MM.1S (cell line): ENCODE measurements around the gene NDP.

Source experiments
- EZH2 ChIP-seq: fragments of 300-600 bp; sonication (generic); optimal IDR thresholded peaks from 2 replicates; pipeline ENCODE3; 2017; ENCODE audit warnings: low read depth, mild to moderate bottlenecking, antibody characterized with exemption, low read length, mixed read lengths
- EZH2phosphoT487 ChIP-seq: fragments of 300-600 bp; sonication (generic); IDR thresholded peaks from 2 replicates; pipeline ENCODE4 v1.6.1; 2018; ENCODE audit warnings: antibody characterized with exemption, low read length
- TF ChIP-seq, protein P1 (sequence below): fragments of 300-600 bp; sonication (generic); IDR thresholded peaks from 2 replicates; pipeline ENCODE4 v1.5.1; 2016; ENCODE audit warnings: antibody characterized with exemption, low read length, mixed read lengths

GRCh38 chrX:43909141-43909540 lies 64.0 kb downstream of the NDP start:
- TF ChIP-seq, protein P1, sequence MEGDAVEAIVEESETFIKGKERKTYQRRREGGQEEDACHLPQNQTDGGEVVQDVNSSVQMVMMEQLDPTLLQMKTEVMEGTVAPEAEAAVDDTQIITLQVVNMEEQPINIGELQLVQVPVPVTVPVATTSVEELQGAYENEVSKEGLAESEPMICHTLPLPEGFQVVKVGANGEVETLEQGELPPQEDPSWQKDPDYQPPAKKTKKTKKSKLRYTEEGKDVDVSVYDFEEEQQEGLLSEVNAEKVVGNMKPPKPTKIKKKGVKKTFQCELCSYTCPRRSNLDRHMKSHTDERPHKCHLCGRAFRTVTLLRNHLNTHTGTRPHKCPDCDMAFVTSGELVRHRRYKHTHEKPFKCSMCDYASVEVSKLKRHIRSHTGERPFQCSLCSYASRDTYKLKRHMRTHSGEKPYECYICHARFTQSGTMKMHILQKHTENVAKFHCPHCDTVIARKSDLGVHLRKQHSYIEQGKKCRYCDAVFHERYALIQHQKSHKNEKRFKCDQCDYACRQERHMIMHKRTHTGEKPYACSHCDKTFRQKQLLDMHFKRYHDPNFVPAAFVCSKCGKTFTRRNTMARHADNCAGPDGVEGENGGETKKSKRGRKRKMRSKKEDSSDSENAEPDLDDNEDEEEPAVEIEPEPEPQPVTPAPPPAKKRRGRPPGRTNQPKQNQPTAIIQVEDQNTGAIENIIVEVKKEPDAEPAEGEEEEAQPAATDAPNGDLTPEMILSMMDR = no peak
- no peak for TF ChIP-seq EZH2phosphoT487
- TF ChIP-seq EZH2 = no peak
